Activated effector memory CD4-positive, alpha-beta T cell treated with anti-CD3 and anti-CD28 coated beads, Interleukin-2, amount 50 U/mL, for 16 hours (primary cell): Measurements from ENCODE around the gene PER2.

ENCODE experiments used
- DNase-seq: peaks from one replicate; pipeline ENCODE4 v3.0.0-alpha.2; 2020

PER2 gene

DNA sequence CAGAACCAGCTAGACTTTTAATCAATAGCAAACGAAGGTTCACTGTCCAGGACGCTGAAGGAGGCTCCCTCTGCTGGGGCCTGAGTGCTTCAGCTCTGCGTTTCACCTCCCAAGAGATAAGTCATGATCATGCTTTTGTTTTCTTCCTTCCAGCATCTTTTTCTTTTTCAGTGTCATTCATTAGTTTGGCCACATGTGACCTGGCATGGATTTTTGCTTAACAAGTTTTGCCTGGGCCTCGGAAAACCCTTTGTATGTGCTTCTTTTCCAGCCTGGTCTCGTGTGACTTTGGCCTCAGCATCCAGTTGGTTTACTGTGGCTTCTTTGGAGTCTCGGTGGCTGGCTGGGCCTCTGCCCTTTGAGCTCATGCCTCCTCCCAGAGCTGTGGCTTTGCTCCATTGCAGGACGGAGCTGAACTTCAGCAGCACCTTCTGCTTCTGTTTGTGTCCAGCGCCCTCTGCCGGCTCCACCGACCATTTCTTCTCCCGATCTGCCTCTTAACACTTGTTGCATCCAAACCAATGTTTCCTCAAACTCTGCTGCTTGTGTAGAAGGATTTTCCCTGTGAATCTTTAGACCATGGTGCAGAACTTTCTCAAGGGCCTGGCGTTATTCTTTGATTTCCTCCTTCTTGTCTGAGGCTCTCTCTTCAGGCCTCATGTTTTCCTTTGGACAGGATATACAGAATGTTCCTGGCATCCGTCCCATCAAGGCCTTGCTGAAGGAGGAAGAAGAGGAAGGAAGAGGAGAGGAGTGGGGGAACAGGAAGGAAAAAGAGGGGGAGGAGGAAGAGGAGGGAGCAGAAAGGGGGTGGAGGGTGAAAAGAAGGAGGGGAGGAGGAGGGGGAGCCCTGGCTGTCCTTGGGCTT is 25.0 kb downstream of the PER2 start:
- peak; percentile 89 for DNase-seq

DNA sequence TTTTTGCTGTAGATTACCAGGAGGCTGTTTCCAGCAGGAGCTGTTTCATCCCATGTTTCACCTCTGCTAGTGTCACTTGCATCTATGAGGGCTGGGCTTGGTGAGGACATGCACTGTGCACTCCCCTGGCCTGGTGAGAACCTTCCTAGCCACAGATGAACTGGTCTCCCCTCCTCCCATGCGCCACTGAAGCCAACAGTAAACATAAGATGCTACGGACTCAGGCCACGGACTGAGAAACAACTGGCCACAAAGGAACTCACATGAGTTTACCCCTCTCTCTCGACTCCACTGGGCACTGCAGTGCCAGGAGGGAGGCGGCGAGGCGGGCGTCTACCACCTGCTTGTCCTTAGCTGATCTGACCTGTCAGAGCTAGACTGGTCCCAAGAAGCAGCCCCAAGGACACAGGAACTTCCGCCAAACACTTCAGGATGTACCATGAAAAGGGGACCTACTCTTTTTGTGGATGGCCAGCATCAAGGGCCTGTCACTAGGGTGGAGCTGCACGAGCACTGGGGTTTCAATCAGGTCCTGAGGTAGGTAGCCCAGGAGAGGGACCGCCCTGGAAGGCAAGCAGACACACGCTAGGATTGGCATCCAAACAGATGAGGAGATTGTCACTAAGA is 25.8 kb downstream of the PER2 start:
- DNase-seq = no peak

DNA sequence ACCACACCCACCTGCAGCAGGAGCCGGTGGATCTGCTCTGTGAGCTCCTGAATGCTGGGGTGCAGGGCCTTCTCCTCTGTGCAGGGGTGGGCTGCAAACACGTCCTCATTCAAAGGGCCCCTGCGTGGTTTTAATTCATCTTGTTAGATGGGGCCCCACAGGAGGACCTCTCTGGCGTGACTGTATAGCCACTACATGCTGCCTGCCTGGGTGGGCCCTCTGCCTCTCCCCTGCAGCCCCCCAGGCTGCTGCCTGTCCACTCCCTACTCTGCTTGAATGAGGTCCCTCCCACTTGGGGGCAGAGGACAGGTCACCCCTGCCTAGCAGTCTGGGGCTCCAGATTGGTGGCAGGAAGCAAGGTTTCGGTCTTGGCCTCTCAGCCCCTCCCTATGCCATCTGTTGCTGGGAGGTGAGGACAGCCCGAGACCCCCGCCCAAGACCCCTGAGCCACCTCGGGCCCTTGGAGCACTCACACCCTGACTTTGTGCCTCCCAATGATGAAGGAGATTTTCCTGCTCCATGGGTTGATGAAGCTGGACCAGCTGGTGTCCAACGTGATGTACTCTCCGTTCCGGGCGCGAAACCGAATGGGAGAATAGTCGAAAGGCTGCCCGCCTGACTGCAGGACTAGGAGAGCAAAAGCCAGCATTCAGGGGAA is 26.6 kb downstream of the PER2 start:
- no peak for DNase-seq

DNA sequence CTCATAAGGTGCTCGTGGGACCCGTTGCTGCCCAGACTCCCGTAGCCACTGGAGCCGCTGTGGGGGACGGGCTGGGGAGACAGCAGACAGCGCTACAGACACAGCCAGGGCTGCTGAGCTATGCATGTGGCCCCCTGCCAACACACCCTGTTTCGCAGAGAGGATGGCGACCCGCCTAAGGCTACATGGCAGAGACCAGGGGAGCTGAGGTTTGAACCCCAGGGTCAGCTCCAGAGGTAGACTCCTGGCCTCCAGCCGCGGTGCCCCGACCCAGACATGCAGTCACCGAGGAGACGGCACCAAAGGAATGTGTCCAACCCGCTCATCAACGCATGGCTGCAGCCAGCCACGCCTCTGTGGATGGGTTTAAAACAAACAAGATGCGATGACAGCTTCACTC is 27.5 kb downstream of the PER2 start:
- no peak for DNase-seq

DNA sequence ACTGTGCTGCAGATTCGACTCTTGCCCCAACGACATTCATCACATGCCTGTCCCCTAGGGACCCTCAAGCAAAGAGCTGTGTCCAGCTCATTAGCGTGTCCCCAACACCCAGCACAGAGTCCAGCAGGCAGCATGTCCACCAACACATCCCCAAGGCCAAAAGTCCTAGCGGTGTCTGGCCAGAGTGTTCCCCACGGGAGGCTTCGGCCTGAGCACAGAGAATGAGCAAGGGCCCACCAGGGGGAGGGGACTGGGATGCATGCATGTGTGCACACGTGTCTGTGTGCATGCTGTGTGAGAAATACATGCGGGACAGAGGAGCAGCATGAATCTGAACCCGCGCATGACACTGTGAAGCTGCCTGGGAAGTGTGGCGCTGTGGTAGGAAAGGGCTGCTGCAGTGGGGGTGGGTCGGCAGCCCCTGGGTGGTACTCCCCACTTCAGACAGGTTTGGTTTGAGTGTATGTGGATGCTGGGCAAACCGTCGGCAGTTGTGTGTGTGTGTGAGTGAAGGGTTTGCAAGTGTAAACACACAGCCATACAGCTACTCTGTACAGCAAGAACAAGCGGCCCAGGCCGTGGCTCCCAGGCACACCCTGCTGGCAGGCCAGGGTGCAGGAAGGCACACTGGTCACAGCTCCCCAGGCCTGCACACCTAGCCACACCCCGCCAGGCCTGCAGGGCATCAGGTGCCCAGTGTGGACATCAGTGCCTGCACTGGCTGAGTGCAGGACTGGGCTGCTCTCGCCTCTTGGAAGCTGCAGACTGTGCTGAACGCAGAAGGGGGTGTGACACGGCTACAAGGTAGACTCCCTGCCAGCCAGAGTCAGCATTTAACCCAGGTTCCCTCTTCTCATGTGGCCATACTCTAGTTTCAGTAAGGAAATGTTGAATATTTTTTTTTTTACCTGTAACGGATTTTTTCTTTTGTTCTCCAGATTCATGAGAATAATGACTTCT is 29.1 kb downstream of the PER2 start:
- DNase-seq = no peak

DNA sequence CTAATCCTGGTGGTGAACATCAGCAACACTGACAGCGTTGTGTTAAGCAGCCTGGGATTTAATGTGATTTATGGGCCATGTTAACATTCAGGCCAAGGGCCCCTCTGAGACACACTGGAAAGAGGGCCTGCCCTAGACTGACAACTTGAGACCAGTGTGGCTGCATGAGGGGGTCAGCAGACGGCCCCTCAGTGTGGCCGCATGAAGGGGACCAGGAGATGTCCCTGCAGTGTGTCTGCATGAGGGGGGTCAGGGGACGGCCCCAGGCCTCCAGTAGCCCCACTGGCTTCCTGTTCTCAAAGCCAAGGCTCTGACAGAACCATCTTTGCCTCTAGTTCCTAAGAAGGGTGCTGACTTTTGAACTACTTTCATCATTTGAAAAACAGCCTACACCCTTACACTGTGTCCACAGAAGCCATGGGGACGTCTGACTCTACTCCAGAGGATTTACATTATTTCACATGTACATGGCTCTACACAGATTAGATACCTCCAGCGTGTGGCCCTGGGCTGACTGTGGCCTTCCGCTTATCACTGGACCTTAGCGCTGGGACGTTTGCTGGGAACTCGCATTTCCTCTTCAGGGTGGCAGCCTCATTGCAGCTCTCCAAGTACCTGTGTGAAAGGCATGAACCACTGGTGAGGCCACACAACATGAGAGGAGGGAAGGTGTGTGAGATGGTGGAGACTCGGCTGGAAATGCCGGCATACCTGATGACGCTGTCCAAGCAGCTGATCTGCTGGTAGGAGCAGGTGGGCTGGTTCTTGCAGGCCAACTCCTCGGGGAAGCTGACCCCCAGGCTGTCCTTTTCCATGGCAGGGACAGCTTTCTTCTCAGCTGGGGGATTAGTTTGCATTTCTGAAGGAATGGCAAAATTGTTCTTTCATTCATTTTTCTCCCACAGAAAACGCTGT is 30.4 kb downstream of the PER2 start:
- DNase-seq = no peak

DNA sequence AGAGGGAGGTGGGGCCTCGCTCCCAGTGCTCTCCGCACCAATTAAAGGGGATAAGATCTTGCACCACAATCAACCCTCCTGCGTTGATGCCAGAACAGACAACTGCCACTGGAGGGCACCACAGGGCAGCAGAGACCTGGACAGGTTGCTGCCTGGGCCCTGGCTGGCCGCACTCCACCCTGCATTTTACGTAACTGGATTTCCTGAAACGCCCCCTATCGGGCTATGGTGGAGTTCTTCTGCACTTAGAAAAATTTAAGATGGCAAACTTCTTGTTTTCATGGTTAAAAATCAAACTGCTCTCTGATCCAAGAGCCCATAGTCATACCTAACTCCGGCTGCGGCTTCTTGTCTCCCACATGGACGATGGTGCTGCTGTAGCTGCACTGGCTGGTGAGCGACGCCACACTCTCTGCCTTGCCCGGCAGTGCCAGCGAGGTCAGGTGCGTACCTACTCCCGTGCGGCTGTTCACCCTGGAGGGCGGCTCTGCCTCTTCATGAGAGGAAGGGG is 31.8 kb downstream of the PER2 start:
- DNase-seq = peak; percentile 89

DNA sequence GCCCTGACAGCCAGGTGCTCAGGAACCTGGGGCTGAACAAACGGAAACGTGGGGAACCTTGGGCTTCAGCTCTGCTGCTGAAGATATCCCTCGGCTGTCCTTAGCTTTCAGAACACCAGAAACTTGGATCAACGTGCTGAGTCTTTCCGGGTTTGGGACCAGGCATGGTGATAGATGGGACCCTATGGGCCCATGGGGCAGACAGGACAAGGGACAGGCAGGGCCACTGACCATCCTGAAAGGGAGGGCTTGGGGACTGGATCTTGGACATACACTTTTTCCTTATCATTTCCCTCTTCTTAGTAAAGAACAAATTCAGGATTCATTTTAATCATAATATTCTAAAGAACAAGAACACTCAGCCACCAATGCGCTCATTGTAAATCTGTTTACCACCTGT is 32.3 kb downstream of the PER2 start:
- DNase-seq = no peak

DNA sequence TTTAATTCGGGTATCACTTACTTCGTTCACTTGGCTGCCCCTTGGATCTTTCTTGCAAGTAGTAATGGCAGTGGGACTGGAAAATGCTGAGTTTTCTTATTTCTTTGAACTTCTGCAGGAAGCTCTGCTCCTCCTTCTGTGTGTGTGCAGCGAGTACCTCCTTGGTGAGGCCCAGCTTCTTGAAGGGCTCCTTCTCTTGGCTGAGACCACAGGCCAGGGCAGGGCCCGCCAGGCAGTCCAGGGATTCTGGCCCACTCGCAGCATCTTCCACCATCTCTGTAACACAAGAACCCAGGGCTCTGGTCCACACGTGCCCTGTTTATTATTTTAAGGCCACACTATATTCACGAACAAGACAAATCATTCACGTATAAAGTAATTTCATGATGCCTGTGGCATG is 32.8 kb downstream of the PER2 start:
- no peak for DNase-seq

DNA sequence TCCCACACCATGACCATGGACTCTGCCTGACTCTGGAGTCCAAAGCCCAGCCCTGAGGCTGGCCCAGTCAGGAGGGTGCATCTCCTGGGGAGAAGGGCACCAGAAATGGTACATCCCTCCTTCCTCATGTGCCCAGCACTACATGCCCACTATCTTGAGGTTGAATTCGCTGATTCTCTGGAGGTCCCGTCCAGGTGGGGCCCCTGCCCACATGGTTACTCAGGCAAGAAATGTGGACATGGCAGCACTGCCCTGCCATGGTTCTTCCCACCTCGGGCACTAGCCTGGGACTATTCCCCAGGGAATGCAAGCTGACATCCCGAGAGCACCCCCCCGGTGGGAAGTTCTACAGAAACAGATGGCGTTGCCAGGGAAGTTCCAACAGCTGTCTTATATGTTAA is 33.3 kb downstream of the PER2 start:
- DNase-seq = no peak

DNA sequence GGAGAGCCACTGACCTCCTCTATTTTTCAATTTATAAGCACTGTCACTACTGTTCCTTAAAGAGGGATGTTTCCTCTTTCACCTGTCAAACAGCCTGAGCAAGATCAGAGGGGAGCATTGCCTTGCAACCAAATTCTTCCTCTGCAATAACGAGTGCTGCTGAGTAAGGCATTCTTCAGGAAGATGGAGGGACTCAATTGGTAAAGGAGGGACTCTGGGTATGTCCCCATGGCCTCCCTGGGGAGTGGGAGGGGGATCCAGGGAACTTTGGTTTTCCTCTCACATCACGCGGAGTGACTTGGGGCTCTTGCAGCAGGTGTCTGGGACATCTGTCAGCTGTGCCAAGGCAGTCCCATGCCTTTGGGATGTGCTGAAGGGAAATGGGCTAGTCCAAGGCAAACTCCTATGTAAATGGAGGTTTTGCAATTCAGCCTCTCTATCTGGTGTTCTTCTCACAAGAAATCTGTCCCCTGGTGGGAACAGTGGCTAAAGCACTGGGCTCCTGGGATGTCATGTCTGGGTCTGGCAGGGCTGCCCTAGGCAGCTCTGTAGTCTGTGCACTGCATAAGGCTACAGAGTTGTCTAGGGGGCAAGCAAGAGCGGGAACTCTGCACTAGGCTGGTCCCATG is 34.2 kb downstream of the PER2 start:
- no peak for DNase-seq

DNA sequence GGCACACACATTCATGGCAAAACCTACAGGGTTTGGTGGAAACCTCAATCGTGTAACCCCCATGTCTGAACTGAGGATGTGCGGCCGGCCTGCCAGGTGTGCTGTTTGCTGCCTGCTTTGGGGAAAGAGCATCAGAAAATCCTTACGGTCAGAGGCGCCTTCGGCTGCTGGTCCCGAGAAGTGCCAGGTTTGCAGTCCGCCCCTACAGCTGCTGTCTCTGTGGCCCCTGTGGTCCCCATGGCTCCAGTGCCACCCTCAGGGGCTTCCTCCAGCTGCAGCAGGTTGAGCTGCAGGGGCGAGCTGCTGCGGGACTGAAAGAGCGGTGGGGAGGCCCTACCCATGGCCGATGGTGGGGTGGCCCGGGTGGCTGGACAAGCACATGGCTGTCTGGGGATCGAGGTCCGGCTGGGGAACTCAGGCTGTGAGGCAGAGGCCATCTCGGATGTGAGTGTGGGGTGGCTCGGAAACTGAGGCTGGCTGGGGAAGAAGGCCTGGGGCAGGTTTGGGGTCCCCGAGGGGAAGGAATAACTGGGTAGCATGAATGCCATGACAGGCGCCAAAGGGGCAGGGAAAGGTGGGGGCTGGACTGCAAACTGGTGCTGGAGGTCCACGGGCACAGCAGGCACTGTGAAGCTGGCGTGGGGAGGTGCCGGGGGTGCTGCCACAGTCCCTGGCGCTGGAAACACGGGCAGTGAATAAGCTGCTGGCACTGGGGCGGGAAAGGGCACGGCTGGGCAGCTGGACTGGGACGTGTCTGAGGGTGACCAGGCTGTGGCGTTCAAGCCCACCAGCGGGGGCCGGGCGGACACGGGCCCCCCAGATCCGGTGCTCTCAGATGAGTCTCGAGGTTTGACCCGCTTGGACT is 35.4 kb downstream of the PER2 start:
- DNase-seq = no peak

DNA sequence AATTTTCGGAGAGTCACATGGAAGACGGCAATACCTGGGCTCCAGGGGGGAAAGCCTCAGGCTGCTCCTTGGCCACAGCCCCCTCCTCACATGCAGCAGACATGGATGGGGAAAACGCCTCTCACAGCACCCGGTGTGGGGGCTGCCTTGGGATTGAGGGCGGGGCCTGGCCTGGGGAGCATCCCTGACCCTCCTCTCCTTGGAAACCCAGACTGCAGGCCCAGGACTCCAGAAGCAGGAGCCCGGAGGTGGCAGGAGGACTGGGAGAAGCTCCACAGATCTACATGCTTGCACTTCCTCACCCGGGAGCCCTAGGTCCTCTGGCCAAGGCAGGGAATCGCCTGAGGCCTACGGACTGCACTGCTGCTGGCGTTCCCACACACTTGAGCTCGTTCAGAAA is 36.4 kb downstream of the PER2 start:
- DNase-seq = no peak

DNA sequence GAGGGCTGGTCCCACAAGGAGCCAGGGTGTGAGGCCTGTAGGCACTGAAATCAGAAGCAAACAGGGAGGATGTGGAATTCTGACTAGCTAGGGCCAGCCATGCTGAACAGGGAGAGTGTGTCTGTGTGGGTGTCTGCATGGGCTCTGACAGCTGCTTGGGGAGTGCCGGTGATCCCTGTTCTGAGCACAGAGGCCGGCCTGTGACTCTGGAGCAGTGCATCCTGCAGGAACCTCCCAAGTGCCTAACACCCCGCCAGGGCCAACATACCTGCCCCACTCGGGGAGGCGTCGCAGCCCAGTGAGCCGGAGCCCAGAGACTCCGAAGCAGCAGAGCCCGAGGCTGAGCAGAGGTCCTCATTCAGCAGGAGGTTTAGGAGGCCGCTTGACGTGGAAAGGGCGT is 37.1 kb downstream of the PER2 start:
- no peak for DNase-seq

DNA sequence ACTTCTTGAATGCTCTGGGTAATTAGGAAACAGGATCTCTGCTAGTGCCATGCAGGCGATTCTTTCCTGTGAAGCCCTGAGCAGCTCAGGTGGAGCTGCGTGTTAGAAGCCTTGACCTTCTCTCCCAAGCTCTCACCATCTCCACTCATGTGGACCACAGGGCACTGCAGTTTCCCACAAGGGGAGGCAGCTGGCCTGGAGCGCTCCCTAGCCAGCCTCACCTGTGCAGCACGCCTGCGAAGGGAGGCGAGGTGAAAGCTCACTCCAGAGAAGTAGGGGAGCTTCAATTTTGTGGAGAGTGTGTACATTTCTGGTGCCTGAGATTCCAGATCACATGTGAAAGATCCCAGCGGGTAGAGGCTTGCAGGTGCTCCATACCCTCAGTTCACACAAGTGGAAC is 37.5 kb downstream of the PER2 start:
- DNase-seq = no peak

DNA sequence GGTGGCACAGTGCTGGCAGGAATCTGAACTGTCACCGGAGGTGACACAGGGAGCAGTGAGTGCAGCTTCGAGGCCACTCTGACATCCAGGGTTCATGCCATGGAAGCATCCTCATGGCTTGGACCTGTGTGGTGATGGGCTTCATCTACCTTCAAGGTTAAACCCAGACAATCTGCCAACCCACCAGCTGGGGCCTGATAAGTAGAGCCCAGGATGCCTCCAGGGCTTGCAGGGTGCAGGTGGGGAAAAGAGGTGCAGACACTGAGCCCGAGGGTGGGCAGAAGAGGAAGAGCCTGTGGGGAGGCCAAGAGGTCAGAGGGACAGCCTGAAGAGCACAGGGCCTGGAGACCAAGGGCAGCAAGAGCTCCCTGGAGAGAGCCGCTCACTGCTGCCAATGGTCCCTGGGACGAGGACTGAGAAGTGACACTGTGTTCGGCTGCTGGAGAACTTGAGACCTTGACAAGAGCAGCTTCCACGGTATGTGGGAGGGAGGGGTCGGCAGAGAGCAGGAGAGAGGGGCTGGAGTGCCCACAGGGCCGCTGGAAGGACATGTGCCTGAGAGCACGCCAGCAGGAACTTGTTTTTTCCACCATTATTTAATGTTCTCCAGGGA is 40.5 kb downstream of the PER2 start:
- no peak for DNase-seq

DNA sequence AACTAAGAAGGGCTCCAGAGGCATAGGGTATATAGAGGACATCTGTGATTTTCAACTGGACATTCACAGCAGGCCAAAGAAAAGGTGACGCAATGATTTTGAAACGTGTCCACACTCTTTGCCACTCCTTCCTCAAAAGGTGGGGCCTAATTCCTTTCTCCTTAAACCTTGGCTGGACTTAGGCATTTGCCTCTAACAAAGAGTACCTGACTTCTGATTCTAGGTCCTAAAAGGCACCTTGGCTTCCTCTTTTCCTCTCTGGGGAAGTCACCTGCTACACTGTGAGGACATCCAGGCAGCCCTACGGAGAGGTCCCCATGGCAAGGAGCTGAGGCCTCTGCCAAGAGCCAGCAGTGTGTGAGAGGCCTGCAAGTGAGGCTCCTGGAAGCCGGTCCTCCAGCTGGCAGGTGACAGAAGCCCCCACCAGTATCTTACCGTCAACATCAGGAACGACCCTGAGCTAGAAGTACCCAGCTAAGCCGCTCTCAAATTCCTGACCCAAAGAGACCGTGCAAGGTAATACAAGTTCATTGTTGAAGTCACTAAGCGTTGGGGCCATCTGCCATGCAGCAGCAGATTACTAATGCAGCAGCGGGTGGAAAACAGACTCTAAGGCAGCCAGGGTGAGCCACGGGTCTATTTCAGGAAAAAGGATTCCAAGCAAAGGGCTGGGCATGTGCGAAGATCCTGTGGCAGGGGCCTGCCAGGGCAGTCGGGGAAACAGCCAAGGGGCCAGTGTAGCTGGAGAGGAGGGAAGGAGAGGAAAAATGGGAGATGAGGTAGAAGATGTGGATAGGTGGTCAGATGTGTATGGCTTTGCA is 41.2 kb downstream of the PER2 start:
- no peak for DNase-seq

DNA sequence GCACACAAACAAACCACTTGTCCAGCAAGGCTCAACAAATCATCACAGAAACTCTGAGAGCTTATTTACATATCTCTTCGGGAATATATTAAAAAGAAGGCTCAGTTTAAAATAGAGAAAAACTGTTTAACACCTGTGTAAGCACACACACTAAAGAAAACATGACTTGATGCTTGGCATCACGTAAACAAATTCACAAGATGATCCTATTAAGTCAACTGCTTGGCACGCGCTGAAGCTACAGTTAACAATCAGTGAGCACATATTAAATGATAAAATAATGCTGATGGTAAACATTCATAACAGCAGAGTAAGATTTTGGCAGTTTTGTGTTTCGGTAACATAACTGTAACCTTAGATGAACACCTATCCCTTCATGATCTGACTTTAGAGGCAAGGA is 44.3 kb downstream of the PER2 start:
- no peak for DNase-seq
